SK-N-MC (cell line): ENCODE results near the gene ZNF599.

Experiments
- DNase-seq: peaks from one replicate; pipeline ENCODE4 v3.0.0-alpha.2; 2011; ENCODE audit warnings: low read depth, low spot score
- H3K27ac ChIP-seq: fragments of 200-600 bp; sonication (generic); 2 replicates; pipeline ENCODE4 v1.5.1; 2016; ENCODE audit warnings: mixed run types
- H3K36me3 ChIP-seq: fragments of 200-600 bp; sonication (generic); 2 replicates; pipeline ENCODE4 v1.6.1; 2017; ENCODE audit warnings: antibody characterized with exemption, low read length, mixed read lengths; ENCODE audit not compliant: insufficient read depth
- H3K4me3 ChIP-seq: fragments of 200-600 bp; sonication (generic); 2 replicates; pipeline ENCODE4 v1.5.1; 2016
- H3K9ac ChIP-seq: fragments of 200-600 bp; sonication (generic); 2 replicates; pipeline ENCODE4 v1.8.0; 2017; ENCODE audit warnings: mixed run types, mixed read lengths; ENCODE audit not compliant: insufficient read length
- H3K9me3 ChIP-seq: fragments of 200-600 bp; sonication (generic); 2 replicates; pipeline ENCODE4 v1.6.1; 2017; ENCODE audit warnings: low read depth, mild to moderate bottlenecking, antibody characterized with exemption, low read length, moderate library complexity, mixed read lengths
- EZH2 ChIP-seq: fragments of 200-600 bp; sonication (generic); IDR thresholded peaks from one replicate; pipeline ENCODE4 v1.6.1; 2017; ENCODE audit warnings: antibody characterized with exemption
- FOXP2 ChIP-seq: optimal IDR thresholded peaks from 2 replicates; pipeline ENCODE3; 2011; ENCODE audit warnings: mild to moderate bottlenecking, moderate library complexity; ENCODE audit not compliant: insufficient read depth; ENCODE audit errors: extremely low read length, control extremely low read depth
- POLR2AphosphoS5 ChIP-seq: IDR thresholded peaks from 2 replicates; pipeline ENCODE4 v1.6.1; 2012; ENCODE audit warnings: mild to moderate bottlenecking, low read depth, low read length, borderline replicate concordance

Gene ZNF599

DNA sequence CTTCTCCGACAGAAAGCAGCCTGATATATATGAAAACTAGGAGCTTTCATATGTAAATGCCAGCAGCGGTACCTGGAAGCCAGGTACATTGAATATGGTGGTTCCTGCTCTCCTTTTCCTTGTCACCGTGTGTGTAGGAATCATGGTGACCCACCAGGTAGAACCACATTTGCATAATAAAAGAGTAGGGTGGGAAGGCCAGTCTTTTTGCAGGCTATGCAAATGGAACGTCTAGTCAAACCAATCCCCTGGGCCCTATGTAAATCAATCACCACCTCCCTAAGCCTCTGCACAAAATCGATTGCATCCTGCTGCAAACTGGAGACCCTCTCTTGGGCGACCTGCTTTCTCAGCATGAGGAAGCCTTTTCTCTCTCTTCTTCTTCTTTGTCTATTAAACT lies 61.1 kb downstream of the ZNF599 start:
- no peak overlapping the region for H3K27ac ChIP-seq
- no peak overlapping the region for H3K9ac ChIP-seq
- TF ChIP-seq POLR2AphosphoS5 (no peak), EZH2 (no peak), FOXP2 (no peak)
- peaks cover 3% of the 10 kb centered on the region; the same call in 1 of the 2 replicates for H3K9me3 ChIP-seq
- DNase-seq: no peak
- no peak overlapping the region for H3K4me3 ChIP-seq
- no peaks in the 10 kb centered on the region for H3K36me3 ChIP-seq
